GM18873 (cell line): ENCODE data around the gene RBFOX2.
"Not testable (repeated sequence)": the region's sequence is repeated elsewhere in the genome, so short reads cannot be mapped to it uniquely, and the experiment has no call there.

ENCODE experiments used
- ATAC-seq: cut with Tn5 transposase; IDR thresholded peaks from one replicate; pipeline ENCODE4 v1.9.1; 2021; ENCODE audit warnings: mild to moderate bottlenecking, moderate library complexity, moderate number of reproducible peaks; ENCODE audit not compliant: unreplicated experiment, low FRiP score

RBFOX2 gene

DNA sequence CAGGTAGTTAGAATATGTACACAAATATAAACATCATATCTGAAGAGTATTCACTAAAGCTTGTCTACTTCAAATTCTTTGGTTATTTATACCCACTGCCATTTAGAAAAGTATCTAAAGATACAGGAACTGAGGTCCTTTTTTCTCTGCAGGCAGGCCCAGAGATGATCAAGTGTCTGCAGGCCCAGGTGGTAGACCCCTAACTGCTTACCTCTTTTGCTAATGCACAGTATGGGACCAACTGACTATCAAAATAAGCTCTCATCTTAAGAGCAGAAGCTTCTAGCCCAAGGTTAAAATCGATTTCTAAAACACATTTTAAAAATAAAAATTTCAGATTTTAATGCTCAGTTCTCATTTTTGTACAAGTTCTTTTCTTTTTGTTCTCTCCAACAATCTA, 229.5 kb downstream of the RBFOX2 start:
- ATAC-seq = no peak

- no peak for ATAC-seq
Measured at GRCh38 chr22:35797411-35797810, 231.2 kb downstream of the RBFOX2 start.

- no peak for ATAC-seq
Measured at GRCh38 chr22:35795476-35795875, 233.1 kb downstream of the RBFOX2 start.

DNA sequence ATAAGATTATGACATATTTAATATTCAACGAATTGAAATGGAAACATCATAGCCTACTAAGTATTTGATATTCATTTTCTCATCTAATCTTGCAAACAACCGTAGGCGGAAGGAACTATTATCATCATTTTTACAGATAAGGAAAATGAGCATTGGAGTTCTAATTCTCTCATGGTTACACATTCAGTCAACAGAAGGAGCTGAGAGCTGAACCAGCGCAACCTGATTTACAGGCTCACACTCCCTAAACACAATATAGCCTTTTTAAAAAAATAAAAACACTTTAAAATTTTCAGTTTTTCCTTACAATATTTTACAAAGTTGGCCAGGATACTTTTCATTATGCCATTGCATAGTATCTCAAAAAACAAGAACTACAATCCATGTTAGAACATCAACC, 236.1 kb downstream of the RBFOX2 start:
- no peak for ATAC-seq

DNA sequence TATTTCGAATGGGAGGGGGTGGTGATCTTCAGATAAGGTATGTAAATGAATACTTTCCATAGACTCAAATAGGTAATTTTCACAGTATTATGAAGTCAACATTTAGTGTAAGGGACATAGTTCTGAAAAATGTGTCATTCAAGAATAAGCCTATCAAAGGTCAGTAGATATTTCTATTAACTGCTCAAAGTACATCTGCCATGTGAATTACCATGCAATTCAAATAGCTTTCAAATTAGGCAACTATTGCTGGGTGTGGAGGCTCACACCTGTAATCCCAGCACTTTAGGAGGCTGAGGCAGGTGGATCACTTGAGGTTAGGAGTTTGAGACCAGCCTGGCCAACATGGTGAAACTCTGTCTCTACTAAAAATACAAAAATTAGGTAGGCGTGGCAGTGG, 236.8 kb downstream of the RBFOX2 start:
- not testable (repeated sequence) for ATAC-seq

GRCh38 chr22:35785181-35785923, 243.3 kb downstream of the RBFOX2 start:
- ATAC-seq = no peak

DNA sequence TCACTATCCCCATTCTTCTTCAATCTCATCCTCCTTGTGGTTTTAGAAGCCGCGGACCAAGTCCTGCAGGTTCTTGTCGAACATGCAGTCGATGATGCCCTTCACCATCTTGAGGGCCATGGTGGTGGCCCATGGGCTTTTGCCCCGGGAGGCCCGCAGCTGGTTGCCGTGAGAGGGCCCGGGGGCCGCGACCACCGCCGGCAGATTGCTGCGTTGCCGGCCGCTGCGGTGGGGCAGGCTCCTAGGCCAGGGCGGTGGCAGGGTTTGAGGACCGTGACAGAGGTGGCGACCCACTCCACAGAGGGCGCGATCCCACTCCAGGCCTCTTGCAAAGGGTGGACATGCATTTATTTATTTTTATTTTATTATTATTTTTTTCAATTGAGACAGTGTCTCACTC, 244.0 kb downstream of the RBFOX2 start:
- no peak for ATAC-seq

DNA sequence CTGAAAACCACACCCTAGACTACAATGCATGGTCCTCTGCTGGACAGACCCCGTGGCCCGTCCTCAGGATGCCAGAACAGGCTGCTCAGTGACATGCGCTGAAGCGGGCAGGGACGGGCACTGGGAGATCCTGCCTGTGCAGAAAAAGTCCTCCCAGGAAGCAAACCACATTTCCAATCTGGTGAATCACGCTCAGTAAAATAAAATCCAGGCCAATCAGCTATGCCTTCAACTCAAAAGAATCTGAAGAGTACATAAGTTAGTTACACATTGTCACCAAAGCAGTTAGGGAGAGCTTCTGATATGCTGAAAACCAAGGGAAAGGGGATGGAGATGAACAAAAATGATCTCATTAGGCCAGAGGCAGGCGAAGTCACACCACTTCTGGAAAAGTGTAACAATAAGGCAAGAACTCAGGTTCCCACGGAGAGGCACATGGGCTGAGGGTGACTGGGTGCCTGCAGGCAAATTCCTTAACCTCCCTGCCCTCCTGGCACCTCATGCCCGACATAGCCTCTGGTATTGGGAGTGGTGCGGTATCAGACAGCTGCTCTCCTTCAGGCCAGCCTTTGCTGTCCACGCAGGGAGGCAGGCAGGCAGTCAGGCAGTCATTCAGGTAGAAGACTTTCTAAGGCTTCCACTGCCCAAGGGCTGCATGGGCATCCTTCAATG, 244.5 kb downstream of the RBFOX2 start:
- no peak for ATAC-seq

- no peak for ATAC-seq
Measured at GRCh38 chr22:35782504-35782903, 246.1 kb downstream of the RBFOX2 start.

DNA sequence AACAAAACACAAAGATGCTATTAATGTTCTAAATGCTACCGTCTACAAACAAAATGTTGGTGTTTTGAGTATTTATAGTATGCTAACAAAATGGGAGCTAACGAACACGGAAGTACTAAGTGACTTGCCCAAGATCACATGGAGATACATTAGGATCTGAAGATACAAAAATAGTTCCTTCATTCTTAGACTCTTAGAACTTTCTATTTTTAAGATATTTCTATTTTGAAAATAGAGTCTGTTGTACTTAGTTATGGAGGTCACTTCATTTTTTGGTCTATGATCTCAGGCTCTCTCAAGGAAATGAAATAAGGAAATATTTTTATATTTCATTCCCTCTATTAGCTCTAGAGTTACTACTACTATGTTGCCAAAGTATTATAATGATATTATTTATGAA, 246.7 kb downstream of the RBFOX2 start:
- no peak for ATAC-seq

DNA sequence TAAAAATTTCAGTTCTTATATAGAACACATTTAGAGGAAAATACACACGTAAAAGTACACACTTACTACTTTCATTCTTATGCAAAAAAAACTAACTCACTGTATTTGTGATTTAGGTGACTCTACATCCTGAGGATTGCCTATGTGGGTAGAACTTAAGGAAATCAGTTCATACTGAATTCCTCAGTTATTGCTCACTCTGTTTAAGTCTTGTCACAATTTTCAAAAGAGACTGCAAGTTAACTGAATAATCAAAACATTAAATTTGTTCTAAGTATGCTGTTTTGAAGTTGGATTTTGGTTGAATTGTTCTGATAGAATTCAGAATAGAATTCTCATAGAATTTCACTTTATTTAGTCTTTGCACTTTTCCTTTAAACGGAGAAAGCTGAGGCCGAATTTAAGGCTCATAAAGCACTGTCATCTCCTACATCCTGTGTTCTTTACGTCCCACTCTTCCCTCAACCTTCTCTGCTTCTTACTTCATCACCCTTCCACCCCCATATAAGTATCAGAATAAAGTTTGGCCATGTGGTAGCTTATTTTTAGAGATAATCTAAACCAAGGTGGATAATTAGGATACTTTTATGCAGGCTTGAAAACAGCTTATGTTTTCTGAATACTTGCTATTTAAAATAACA, 251.2 kb downstream of the RBFOX2 start:
- no peak for ATAC-seq

GRCh38 chr22:35775339-35775738, 253.3 kb downstream of the RBFOX2 start:
- ATAC-seq = no peak

DNA sequence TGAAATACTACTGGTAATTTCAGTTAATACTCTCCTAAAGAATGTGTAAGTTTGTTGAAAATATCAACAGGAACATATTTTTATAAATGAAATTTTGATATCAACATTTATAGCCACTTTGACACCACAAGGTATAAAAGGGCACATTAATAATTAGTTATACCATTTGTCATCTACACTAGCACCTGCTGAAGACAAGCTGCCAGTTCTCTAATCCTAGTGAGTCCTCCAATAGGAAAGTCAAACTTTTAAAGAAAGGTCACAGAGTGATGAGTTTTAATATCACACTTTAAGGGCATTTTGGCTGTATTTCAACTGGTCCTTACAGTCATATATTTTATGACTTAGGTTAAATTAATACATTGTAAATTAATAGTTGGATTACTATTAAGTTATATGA, 258.6 kb downstream of the RBFOX2 start:
- ATAC-seq = no peak

DNA sequence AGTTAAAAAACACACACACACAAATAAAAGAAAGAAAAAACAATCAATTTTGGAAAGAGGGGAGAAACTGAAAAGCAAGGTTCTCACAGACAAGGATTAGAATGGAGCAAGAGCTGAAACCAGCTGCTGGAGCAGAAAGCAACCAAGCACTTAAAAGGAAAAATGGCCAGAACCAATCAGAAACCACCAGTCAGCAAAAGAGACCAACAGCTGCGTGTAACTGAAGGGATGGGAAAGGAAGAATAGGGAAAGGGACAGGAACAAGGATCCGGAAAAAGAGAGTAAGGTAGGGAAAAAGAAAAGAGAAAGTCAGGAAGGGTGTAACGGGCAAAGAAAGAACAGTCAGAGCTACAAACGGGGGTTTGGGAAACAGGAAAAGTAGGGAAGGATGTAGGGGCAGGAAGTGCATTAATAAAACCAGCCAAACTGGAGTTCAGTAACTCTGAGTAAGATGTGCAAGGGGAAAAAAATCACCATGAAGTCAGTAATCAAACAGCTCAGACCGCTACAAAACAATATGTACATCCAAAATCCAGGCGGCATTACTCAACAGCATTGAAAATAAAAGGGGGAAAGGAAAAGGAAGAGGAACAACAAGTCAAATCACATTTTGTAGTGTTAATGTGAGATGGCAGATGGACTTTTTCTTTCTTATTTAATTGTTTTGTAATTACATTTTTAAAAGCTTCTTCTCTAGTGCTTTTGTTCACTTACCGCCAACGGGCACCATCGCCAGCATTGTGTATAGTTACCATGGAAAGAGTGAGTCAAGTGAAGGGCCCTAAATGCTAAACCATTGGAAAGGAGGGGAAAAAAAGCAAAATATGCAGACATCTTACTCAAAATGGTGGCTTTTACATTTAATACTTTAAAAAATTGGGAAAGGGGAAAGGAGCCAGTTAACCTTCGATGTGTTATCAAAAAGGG, 261.7 kb downstream of the RBFOX2 start:
- no peak for ATAC-seq

GRCh38 chr22:35761037-35761436, 267.6 kb downstream of the RBFOX2 start:
- no peak for ATAC-seq

DNA sequence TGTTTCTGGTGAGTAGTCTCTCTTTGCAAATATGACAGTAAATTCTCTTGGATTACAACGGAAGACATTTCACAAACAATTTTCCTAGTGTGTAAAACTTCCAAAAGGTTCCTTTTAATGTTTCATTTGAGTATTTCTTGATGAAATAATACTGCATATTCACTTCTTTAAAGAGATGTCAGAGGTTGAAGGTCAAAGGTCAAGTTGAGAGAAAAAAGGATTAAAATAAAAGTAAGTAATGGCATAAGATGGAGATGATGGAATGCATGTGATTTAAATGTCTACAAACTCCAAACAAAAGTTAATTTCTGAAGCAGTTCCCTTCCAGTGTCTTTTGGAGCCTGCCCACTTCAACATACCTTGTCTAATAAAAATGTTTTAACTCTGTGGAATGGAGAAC, 270.2 kb downstream of the RBFOX2 start:
- ATAC-seq = no peak

- ATAC-seq = no peak
Measured at GRCh38 chr22:35756722-35757121, 271.9 kb downstream of the RBFOX2 start.

DNA sequence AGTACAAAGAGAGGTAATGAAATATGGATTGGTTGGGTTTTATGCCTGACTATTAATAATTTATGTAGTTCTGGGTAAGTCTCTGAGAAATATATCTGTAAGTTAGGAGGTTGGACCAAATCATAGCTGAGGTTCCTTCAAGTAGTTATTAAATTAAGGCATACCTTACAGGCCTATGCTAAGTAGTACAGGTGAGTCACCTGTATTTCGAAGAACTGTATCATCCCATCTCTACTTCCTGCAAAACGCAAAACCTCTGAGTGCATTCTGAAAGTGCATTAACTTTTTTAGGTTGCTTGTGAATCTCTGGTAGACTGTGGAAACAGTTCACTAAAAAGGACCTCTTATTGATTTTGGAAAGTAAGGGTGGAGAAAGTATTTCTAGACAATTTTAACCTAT, 273.9 kb downstream of the RBFOX2 start:
- no peak for ATAC-seq

DNA sequence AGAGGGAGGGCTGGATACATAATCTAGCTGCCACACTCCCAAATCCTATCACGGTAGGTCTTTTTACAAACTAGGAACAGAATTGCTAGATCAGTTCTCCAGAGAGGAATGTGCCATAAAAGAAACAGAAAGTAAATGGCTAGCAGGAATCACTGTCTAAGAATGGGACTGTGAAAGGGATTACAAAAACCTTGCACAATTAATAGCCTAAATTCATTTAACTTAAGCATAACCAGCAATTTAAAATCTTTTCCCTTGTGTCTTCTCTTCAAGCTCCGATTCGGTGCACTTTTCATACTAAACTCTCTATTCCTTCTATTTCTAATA, 275.8 kb downstream of the RBFOX2 start:
- ATAC-seq = no peak

DNA sequence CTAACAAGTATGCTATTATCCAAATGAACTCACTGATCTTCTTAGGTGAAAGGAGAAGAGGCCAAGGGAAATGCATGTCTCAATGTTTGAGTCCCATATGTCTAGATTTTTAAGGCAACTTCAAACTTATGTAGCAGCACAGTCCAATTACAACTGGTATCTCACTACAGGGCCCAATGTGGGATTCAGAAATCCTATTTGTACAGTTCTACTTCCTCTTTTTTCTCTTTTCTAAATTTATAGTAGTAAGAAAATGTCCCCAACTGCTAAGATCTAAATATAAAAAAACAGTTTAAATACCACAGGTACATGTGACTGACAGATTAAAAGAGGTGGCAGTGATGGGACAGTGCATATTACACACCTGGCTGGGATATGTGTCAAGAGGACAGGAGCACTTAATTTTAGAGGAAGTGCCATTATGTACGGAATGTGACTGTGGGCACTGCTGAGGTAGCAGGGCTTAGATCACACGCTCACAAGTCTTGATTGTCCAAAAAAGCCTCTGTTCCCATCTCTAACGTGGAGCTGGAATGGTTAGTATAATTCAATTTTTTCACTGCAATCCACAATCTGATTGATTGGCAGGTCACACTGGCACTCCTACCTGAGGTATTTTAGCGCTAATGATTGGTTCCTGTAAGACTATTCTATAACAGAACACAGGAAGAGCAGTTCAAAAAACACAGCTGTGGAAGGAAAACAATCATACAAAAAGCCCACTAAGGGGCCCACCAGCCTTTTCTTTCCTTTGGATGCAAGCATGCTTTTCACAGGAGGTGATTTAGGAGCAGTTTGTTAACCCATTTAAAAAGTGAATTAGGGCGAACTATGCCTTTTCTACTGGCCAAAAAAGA, 276.4 kb downstream of the RBFOX2 start:
- no peak for ATAC-seq
